PC-9 (cell line): ENCODE results near the gene CTTNBP2. TPM values are rescaled to one million over a fixed set of nuclear protein-coding genes. Genes with fewer than 3 reads are reported as not detected.

Experiments
- BruUV-seq: library from RNA; stranded (reverse); fragments of 400-500 nt; replicated peaks from 2 replicates; lab custom pipeline; 2021; lab: Mats Ljungman, UMichigan
- CTCF ChIA-PET: fragments of 300-600 bp; sonication (Branson Sonifier 250); formaldehyde crosslinking; loops from one replicate; lab custom pipeline; 2022; ENCODE audit warnings: antibody characterized with exemption; lab: Charles Lee
- POLR2A ChIA-PET: fragments of 300-600 bp; sonication (Branson Sonifier 250); formaldehyde crosslinking; loops from one replicate; lab custom pipeline; 2022; ENCODE audit warnings: antibody characterized with exemption; ENCODE audit not compliant: unreplicated experiment; lab: Charles Lee
- DNase-seq, 2 experiments: peaks; one replicate each; pipeline versions ENCODE4 v3.0.0 to v3.0.0-alpha.2; 2015 to 2022; ENCODE audit warnings: mixed read lengths in 1 of 2
- H2AFZ ChIP-seq: fragments of 200-600 bp; sonication (generic); 2 replicates; pipeline ENCODE4 v1.8.1; 2017; ENCODE audit warnings: antibody characterized with exemption
- H3F3A ChIP-seq: fragments of 200-600 bp; sonication (generic); 2 replicates; pipeline ENCODE4 v1.8.1; 2017; ENCODE audit warnings: antibody characterized with exemption, mild to moderate bottlenecking, low read depth; ENCODE audit not compliant: insufficient read depth
- H3K27ac ChIP-seq: fragments of 200-600 bp; sonication (generic); 2 replicates; pipeline ENCODE4 v1.6.1; 2016; ENCODE audit warnings: mixed run types
- H3K27me3 ChIP-seq: fragments of 200-600 bp; sonication (generic); 2 replicates; pipeline ENCODE4 v1.6.1; 2016; ENCODE audit warnings: low read depth, mixed run types; ENCODE audit not compliant: insufficient read depth
- H3K36me3 ChIP-seq: fragments of 200-600 bp; sonication (generic); 2 replicates; pipeline ENCODE4 v1.6.1; 2016; ENCODE audit warnings: low read depth, mixed run types
- H3K4me1 ChIP-seq: fragments of 200-600 bp; sonication (generic); replicated peaks from 2 replicates; pipeline ENCODE4 v1.6.1; 2016; ENCODE audit warnings: mixed run types; ENCODE audit not compliant: insufficient read depth
- H3K4me2 ChIP-seq: fragments of 200-600 bp; sonication (generic); 2 replicates; pipeline ENCODE4 v1.6.1; 2017; ENCODE audit warnings: mixed run types
- H3K4me3 ChIP-seq: fragments of 200-600 bp; sonication (generic); 2 replicates; pipeline ENCODE4 v1.6.1; 2016; ENCODE audit warnings: mixed run types
- H3K79me2 ChIP-seq: fragments of 200-600 bp; sonication (generic); 2 replicates; pipeline ENCODE4 v1.6.1; 2017; ENCODE audit warnings: low read depth, mixed run types
- H3K9me2 ChIP-seq: fragments of 200-600 bp; sonication (generic); 2 replicates; pipeline ENCODE4 v1.8.1; 2017; ENCODE audit warnings: mild to moderate bottlenecking; ENCODE audit not compliant: insufficient read depth
- H3K9me3 ChIP-seq: fragments of 200-600 bp; sonication (generic); 2 replicates; pipeline ENCODE4 v1.8.1; 2016; ENCODE audit warnings: low read depth; ENCODE audit not compliant: insufficient read depth
- H4K20me1 ChIP-seq: fragments of 200-600 bp; sonication (generic); 2 replicates; pipeline ENCODE4 v1.8.1; 2017; ENCODE audit not compliant: insufficient read depth
- EZH2 ChIP-seq: fragments of 200-600 bp; sonication (generic); IDR thresholded peaks from 2 replicates; pipeline ENCODE4 v1.8.0; 2017; ENCODE audit warnings: antibody characterized with exemption, low read depth
- intact Hi-C: fragments of 100-400 bp; cut with micrococcal nuclease; formaldehyde crosslinking; loops from one replicate; pipeline ENCODE4 v1.10.0; 2022; ENCODE audit not compliant: unreplicated experiment
- total RNA-seq: library from RNA; stranded (reverse); gene quantifications from 2 replicates; pipeline ENCODE4 v1.2.3, GENCODE V29; 2021
- TF ChIP-seq, protein P1 (sequence below): fragments of 200-600 bp; sonication (generic); conservative IDR thresholded peaks from 2 replicates; pipeline ENCODE4 v1.6.1; 2017; ENCODE audit warnings: mixed run types, antibody characterized with exemption, mild to moderate bottlenecking, moderate library complexity

The CTTNBP2 gene
- total RNA-seq, 1 experiment from 2014 or later: not detected

DNA sequence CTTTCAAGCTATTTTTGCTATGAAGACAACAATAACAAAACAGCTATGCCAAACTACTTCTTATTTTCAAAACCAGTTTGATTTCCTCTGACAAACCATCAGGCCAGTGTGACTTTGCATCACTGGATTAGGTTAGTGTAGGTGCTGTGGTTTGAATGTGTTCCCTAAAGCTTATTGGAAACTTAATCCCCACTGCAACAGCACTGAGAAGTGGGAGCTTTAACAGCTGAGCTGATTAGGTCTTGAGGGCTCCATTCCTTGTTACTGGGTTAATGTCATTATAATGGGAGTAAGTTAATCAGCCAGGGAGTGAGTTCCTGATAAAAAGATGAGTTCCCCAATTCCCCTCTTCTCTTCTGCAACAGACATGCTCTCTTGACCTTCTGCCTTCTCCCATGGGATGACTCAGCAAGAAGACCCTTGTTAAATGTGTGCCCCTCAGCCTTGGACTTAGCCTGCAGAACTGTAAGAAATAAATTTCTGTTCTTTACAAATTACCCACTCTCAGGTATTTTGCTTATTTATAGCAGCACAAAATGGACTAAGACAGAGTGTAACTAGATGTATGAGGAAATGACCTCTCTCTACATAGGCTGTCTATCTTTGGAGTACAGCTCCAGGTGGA is 186.8 kb downstream of the CTTNBP2 start:
- Histone ChIP-seq H4K20me1 (no peaks in the 10 kb centered on the region), H3F3A (no peaks in the 10 kb centered on the region; the same call in 1 of the 2 replicates), H3K4me1 (no peaks in the 10 kb centered on the region), H3K27ac (no peak overlapping the region), H3K79me2 (no peaks in the 10 kb centered on the region), H3K4me3 (no peak overlapping the region), H3K36me3 (no peaks in the 10 kb centered on the region), H3K9me3 (no peaks in the 10 kb centered on the region), H2AFZ (no peak overlapping the region), H3K27me3 (no peaks in the 10 kb centered on the region), H3K9me2 (no peaks in the 10 kb centered on the region), H3K4me2 (no peak overlapping the region)
- POLR2A ChIA-PET: no interaction called here
- BruUV-seq: no TSS peak
- CTCF ChIA-PET: no interaction called here
- no peak for DNase-seq
- TF ChIP-seq EZH2: no peak
- TF ChIP-seq, protein P1, sequence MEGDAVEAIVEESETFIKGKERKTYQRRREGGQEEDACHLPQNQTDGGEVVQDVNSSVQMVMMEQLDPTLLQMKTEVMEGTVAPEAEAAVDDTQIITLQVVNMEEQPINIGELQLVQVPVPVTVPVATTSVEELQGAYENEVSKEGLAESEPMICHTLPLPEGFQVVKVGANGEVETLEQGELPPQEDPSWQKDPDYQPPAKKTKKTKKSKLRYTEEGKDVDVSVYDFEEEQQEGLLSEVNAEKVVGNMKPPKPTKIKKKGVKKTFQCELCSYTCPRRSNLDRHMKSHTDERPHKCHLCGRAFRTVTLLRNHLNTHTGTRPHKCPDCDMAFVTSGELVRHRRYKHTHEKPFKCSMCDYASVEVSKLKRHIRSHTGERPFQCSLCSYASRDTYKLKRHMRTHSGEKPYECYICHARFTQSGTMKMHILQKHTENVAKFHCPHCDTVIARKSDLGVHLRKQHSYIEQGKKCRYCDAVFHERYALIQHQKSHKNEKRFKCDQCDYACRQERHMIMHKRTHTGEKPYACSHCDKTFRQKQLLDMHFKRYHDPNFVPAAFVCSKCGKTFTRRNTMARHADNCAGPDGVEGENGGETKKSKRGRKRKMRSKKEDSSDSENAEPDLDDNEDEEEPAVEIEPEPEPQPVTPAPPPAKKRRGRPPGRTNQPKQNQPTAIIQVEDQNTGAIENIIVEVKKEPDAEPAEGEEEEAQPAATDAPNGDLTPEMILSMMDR: no peak
- intact Hi-C loops: no loop called here

DNA sequence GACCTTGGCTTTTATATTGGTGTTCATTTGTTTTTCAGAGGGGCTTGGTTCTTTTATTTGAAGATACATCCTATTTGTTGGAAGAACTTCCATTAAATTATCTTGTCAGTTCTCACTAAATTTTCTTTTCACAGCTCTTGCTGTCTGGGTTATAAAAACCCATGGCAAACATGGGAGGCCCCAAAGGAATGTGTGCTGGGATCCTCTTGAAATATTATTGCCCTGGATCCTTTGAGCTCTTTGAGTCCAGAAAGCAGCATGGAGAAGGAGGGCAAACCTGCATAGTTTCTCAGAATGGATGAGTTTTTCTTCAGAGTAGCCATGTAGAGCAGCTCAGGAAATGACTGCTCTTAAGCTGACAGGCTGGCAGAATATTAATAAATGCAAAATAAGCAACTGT is 187.4 kb downstream of the CTTNBP2 start:
- Histone ChIP-seq H2AFZ (no peak overlapping the region), H3K79me2 (no peaks in the 10 kb centered on the region), H4K20me1 (no peaks in the 10 kb centered on the region), H3K4me1 (no peaks in the 10 kb centered on the region), H3K36me3 (no peaks in the 10 kb centered on the region), H3K9me3 (no peaks in the 10 kb centered on the region), H3K9me2 (no peaks in the 10 kb centered on the region), H3K4me2 (no peak overlapping the region), H3K27me3 (no peaks in the 10 kb centered on the region), H3K4me3 (no peak overlapping the region), H3K27ac (no peak overlapping the region), H3F3A (no peaks in the 10 kb centered on the region; the same call in 1 of the 2 replicates)
- no TSS peak for BruUV-seq
- CTCF ChIA-PET: no interaction called here
- POLR2A ChIA-PET: no interaction called here
- no peak for DNase-seq
- intact Hi-C loops: no loop called here
- no peak for TF ChIP-seq EZH2
- TF ChIP-seq, protein P1: no peak

DNA sequence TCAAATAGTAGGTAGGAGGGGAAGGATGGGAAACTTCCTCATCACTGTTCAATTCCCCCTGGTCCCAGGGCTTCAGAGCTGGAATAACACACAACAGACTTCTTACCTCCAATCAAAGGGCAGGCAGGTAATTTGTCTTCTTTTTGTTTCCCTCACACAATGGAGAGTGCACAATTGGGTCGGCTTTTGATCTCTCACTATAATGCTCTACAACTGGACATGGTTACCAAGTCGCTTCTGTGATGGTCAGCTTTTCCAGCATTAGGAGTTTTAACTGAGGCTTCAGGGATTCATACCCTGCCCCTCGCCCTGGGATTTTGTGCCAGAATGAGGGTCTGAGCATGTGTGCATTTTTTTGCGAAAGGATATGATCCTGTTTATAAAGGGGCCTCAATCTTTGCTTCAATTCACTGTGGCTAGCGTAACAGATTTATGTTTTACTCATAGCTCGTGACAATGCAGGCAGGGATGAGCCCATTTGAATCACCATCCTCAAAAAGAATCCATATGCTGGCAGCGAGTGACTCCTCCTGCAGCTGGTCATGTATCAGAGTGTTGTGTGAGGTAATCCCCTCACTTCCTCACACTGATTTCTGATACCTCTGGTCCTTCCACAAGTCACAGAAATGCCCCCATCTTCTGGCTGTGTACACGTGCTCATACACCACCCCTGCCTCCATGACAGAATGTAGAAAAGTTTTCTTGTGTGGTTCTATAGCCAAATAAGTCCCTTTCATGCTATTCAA is 189.6 kb downstream of the CTTNBP2 start:
- Histone ChIP-seq H3F3A (no peaks in the 10 kb centered on the region; the same call in 1 of the 2 replicates), H3K4me2 (no peak overlapping the region), H4K20me1 (no peaks in the 10 kb centered on the region), H2AFZ (no peak overlapping the region), H3K27me3 (no peaks in the 10 kb centered on the region), H3K9me2 (no peaks in the 10 kb centered on the region), H3K27ac (no peak overlapping the region), H3K4me3 (no peak overlapping the region), H3K9me3 (no peaks in the 10 kb centered on the region), H3K4me1 (no peaks in the 10 kb centered on the region), H3K36me3 (no peaks in the 10 kb centered on the region), H3K79me2 (no peaks in the 10 kb centered on the region)
- POLR2A ChIA-PET: no interaction called here
- DNase-seq: no peak
- CTCF ChIA-PET: no interaction called here
- no TSS peak for BruUV-seq
- intact Hi-C loops: no loop called here
- TF ChIP-seq EZH2: no peak
- TF ChIP-seq, protein P1: no peak
